Measurements from ENCODE around the gene COL18A1. TPM values are rescaled to one million over a fixed set of nuclear protein-coding genes. Genes with fewer than 3 reads are reported as not detected.

COL18A1 gene
- polyA plus RNA-seq, 2 of the 4 experiments (the other 2 are of a cell fraction): 17.3 to 88.4 TPM

- POLR2A ChIA-PET: no interaction called here
- no peak overlapping the region for H3K27ac ChIP-seq
- FAIRE-seq: no peak
- ATAC-seq: no peak
- no peak overlapping the region for H3K4me2 ChIP-seq
- no peak for DNase-seq (ENCODE audit: low read depth in 1 of 2, low spot score in 1 of 2)
- CTCF ChIA-PET: interaction anchor here (1.2 to 5.6 kb wide), 7 partner anchors 55 to 304 kb away, joined by 3 to 75 read pairs (median 13); no protein-coding TSS in a partner anchor
- peaks cover 11% of the 10 kb centered on the region for H3K4me1 ChIP-seq
- H3K4me3 ChIP-seq: no peak overlapping the region
- H3K9me3 ChIP-seq: peaks cover 6% of the 10 kb centered on the region; the same call in 2 of the 3 replicates
- 84% methylated on average over 22 of the region's 31 CpGs for WGBS (ENCODE audit: missing lambda C conversion rate)
- TF ChIP-seq FOXS1 (CRISPR knock-in tag; IDR thresholded peaks at IDR 0.05) (no peak), JUN (IDR thresholded peaks at IDR 0.05) (no peak), JUNB (IDR thresholded peaks at IDR 0.05) (no peak), ELK1 (IDR thresholded peaks at IDR 0.05; ENCODE audit: low read depth, low read length) (no peak), KDM1A (IDR thresholded peaks at IDR 0.05; ENCODE audit: low read depth) (no peak), GATA3 (IDR thresholded peaks at IDR 0.05; ENCODE audit: borderline replicate concordance) (no peak), HOXA7 (CRISPR knock-in tag; IDR thresholded peaks at IDR 0.05) (no peak), USF2 (IDR thresholded peaks at IDR 0.05) (no peak), FOSL2 (IDR thresholded peaks at IDR 0.05) (no peak), FOSL2 (CRISPR knock-in tag; IDR thresholded peaks at IDR 0.05) (no peak), CHD2 (IDR thresholded peaks at IDR 0.05; ENCODE audit: low read length, partially characterized antibody) (no peak), EHF (CRISPR knock-in tag; IDR thresholded peaks at IDR 0.05) (no peak), RAD21 (conservative IDR thresholded peaks at IDR 0.05 in 1 of 2, IDR thresholded peaks at IDR 0.05 in 1 of 2) (no peak), TP53 (CRISPR knock-in tag; IDR thresholded peaks at IDR 0.05) (no peak), MYC (IDR thresholded peaks at IDR 0.05; ENCODE audit: borderline replicate concordance, low read length) (no peak), ZNF302 (CRISPR knock-in tag; IDR thresholded peaks at IDR 0.05) (no peak), CBX2 (IDR thresholded peaks at IDR 0.05; ENCODE audit: borderline replicate concordance, low read depth) (no peak)
These were observed 36.7 kb downstream of the COL18A1 start for GRCh38 chr21:45441431-45442255.

- POLR2A ChIA-PET: no interaction called here
- FAIRE-seq: no peak
These were observed 37.3 kb downstream of the COL18A1 start for GRCh38 chr21:45442276-45442675.

More at GRCh38 chr21:45442276-45442675, 37.3 kb downstream of the COL18A1 start:
- no peak for ATAC-seq
- Histone ChIP-seq H3K27ac (no peak overlapping the region), H3K4me2 (no peak overlapping the region), H3K4me3 (no peak overlapping the region), H3K4me1 (peaks cover 11% of the 10 kb centered on the region), H3K9me3 (peaks cover 12% of the 10 kb centered on the region; the same call in 2 of the 3 replicates)
- WGBS (ENCODE audit: missing lambda C conversion rate): 95% methylated on average over 10 of the region's 17 CpGs
- DNase-seq (ENCODE audit: low read depth in 1 of 2, low spot score in 1 of 2): no peak
- TF ChIP-seq CHD2 (IDR thresholded peaks at IDR 0.05; ENCODE audit: low read length, partially characterized antibody): no peak
- TF ChIP-seq HOXB13 (CRISPR knock-in tag; IDR thresholded peaks at IDR 0.05; ENCODE audit: low read depth): no peak
- no peak for TF ChIP-seq ELK1 (IDR thresholded peaks at IDR 0.05; ENCODE audit: low read depth, low read length)
- no peak for TF ChIP-seq RFX5 (IDR thresholded peaks at IDR 0.05)
- no peak for TF ChIP-seq ZNF302 (CRISPR knock-in tag; IDR thresholded peaks at IDR 0.05)
- no peak for TF ChIP-seq MAZ (IDR thresholded peaks at IDR 0.05; ENCODE audit: borderline replicate concordance, low read depth, low read length)
- TF ChIP-seq E2F6 (IDR thresholded peaks at IDR 0.05; ENCODE audit: borderline replicate concordance, low read depth): no peak
- TF ChIP-seq EHMT2 (IDR thresholded peaks at IDR 0.05; ENCODE audit: low read depth): no peak
- TF ChIP-seq ZFP36 (IDR thresholded peaks at IDR 0.05; ENCODE audit: borderline replicate concordance, partially characterized antibody): no peak
- TF ChIP-seq EHF (CRISPR knock-in tag; IDR thresholded peaks at IDR 0.05): no peak
- no peak for TF ChIP-seq RCOR1 (IDR thresholded peaks at IDR 0.05; ENCODE audit: low read depth, low read length)
- TF ChIP-seq PHF8 (IDR thresholded peaks at IDR 0.05; ENCODE audit: borderline replicate concordance, low read depth): no peak
- TF ChIP-seq PBX3 (IDR thresholded peaks at IDR 0.05): no peak
- CTCF ChIA-PET: interaction anchor here (1.5 to 5.6 kb wide), 3 partner anchors 133 to 302 kb away, joined by 4 to 75 read pairs (median 31); no protein-coding TSS in a partner anchor

All from A549 (cell line).